K562 (cell line): ENCODE measurements around the gene ZNF791.

Experiments
- CTCF ChIP-seq, 3 experiments: IDR thresholded peaks in 2 of 3; conservative IDR thresholded peaks in 1 of 3; 2 replicates each; pipeline ENCODE4 v1.5.1; 2011 to 2012; ENCODE audit warnings: low read length in 3 of 3, mild to moderate bottlenecking in 3 of 3, control low read depth in 2 of 3, improper control_type of control experiment in 1 of 3, inconsistent platforms in 1 of 3, low read depth in 1 of 3, mixed read lengths in 1 of 3, moderate library complexity in 1 of 3; ENCODE audit not compliant: insufficient read depth in 2 of 3
- HMG20B ChIP-seq: fragments of 250-450 bp; sonication (Bioruptor Pico); IDR thresholded peaks from 2 replicates; pipeline ENCODE4 v1.5.0; 2021; ENCODE audit warnings: mild to moderate bottlenecking
- MYNN ChIP-seq, 2 experiments: sonication (generic); formaldehyde crosslinking in 1 of 2; IDR thresholded peaks; 2 replicates each; pipeline versions ENCODE4 v1.5.0 to v1.6.1; 2016 to 2020; ENCODE audit warnings: antibody characterized with exemption in 1 of 2, missing genetic modification reagents in 1 of 2
- NCOA2 ChIP-seq, 2 experiments: fragments of 450-650 bp; IDR thresholded peaks; 2 replicates each; pipeline ENCODE4 v1.6.1; 2018; ENCODE audit warnings: mild to moderate bottlenecking in 2 of 2, moderate library complexity in 1 of 2; ENCODE audit not compliant: partially characterized antibody in 2 of 2
- NUFIP1 ChIP-seq: fragments of 450-650 bp; IDR thresholded peaks from 2 replicates; pipeline ENCODE4 v1.6.1; 2018; ENCODE audit not compliant: partially characterized antibody
- PYGO2 ChIP-seq: fragments of 450-650 bp; IDR thresholded peaks from 2 replicates; pipeline ENCODE4 v1.6.1; 2016; ENCODE audit warnings: mild to moderate bottlenecking, missing genetic modification characterization, moderate library complexity, missing compliant biosample characterization
- SMARCC2 ChIP-seq: fragments of 450-650 bp; IDR thresholded peaks from 2 replicates; pipeline ENCODE4 v1.6.1; 2017; ENCODE audit warnings: antibody characterized with exemption, moderate library complexity, mild to moderate bottlenecking, low read depth
- TF ChIP-seq, protein P1 (sequence below): fragments of 250-450 bp; sonication (Bioruptor Pico); IDR thresholded peaks from 2 replicates; pipeline ENCODE4 v1.5.0; 2021
- TF ChIP-seq, protein P2 (sequence below): sonication (generic); formaldehyde crosslinking; IDR thresholded peaks from 2 replicates; pipeline ENCODE4 v1.8.0; 2022; ENCODE audit warnings: mild to moderate bottlenecking, low read depth, missing genetic modification reagents

DNA sequence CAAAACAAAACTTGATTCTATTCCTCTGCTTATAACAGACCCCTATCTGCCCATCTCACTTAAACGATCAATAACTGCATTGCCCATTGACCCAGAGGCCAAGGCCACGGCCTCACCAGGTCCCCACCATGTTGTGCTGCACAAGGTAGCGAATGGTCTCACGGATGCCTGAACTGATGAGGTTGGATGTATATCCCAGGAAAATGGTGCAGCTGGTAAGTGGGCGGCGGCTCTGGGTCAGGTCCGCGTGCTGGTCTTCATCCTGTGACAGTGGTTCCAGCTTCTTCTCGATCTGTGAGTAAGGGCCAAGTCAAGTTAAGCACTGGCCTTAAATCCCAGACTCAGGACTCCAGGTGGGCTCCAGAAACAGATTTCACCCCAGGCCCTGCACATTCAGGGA, 69.3 kb downstream of the ZNF791 start:
- TF ChIP-seq HMG20B (CRISPR knock-in tag) (no peak), SMARCC2 (no peak), MYNN (IDR thresholded peaks at IDR 0.05) (no peak), MYNN (CRISPR knock-in tag; IDR thresholded peaks at IDR 0.05) (no peak), PYGO2 (tag) (no peak), CTCF (IDR thresholded peaks at IDR 0.05 in 2 of 3, conservative IDR thresholded peaks at IDR 0.05 in 1 of 3; ENCODE audit: insufficient read depth in 2 of 3, low read depth in 1 of 3, low read length in 3 of 3) (no peak), NCOA2 (IDR thresholded peaks at IDR 0.05; ENCODE audit: partially characterized antibody in 2 of 2) (no peak), NUFIP1 (no peak)
- TF ChIP-seq, protein P1, sequence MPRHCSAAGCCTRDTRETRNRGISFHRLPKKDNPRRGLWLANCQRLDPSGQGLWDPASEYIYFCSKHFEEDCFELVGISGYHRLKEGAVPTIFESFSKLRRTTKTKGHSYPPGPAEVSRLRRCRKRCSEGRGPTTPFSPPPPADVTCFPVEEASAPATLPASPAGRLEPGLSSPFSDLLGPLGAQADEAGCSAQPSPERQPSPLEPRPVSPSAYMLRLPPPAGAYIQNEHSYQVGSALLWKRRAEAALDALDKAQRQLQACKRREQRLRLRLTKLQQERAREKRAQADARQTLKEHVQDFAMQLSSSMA (CRISPR knock-in tag): no peak
- TF ChIP-seq, protein P2, sequence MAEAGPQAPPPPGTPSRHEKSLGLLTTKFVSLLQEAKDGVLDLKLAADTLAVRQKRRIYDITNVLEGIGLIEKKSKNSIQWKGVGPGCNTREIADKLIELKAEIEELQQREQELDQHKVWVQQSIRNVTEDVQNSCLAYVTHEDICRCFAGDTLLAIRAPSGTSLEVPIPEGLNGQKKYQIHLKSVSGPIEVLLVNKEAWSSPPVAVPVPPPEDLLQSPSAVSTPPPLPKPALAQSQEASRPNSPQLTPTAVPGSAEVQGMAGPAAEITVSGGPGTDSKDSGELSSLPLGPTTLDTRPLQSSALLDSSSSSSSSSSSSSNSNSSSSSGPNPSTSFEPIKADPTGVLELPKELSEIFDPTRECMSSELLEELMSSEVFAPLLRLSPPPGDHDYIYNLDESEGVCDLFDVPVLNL (CRISPR knock-in tag): no peak
